ENCODE measurements around the gene TMEM123.
"Not testable (repeated sequence)": the region's sequence is repeated elsewhere in the genome, so short reads cannot be mapped to it uniquely, and the experiment has no call there.

Gene TMEM123

DNA sequence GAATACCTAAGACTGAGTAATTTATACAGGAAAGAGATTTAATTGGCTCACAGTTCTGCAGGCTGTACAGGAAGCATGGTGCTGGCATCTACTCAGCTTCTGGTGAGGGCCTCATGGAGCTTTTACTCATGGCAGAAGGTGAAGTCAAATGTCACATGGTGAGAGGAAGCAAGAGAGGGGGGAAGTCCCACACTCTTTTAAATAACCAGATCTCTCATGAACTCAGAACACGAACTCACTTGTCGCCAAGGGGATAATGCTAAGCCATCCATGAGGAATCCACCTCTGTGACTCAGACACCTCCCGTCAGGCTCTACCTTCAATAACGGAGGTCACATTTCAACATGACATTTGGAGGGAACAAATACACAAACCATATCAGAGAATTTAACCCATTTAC is 63.3 kb downstream of the TMEM123 start:
- no peak for DNase-seq

DNA sequence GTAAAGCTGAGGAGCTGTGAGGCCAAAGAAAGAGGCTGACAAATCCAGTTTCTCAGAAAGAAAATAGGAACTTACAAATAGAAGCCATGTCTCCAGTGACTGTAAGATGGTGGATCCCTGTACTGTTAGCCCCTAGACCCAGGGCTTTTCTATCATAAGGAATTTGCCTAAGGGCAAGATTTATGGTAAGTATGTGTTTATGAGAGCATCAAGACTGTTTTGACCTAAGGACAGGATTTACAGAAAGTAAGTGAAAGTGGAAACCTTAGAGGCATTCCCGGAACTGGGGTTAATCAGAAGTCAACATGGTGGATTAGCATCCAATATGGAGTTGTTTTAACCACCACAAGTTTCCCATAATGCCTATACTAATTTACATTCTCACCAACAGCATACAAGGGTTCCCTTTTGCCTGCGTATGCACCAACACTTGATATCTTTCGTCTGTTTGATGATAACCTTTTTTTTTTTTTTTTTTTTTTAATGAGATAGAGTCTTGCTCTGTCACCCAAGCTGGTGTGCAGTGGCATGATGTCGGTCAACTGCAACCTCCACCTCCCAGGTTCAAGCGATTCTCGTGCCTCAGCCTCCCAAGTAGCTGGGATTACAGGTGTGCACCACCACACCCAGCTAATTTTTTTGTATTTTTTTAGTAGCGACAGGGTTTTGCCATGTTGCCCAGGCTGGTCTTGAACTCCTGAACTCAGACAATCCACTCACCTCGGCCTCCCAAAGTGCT is 65.4 kb downstream of the TMEM123 start:
- DNase-seq: no peak

GRCh38 chr11:102386136-102386734 is 66.3 kb downstream of the TMEM123 start:
- no peak for DNase-seq

GRCh38 chr11:102385085-102386007 is 67.2 kb downstream of the TMEM123 start:
- DNase-seq: no peak

DNA sequence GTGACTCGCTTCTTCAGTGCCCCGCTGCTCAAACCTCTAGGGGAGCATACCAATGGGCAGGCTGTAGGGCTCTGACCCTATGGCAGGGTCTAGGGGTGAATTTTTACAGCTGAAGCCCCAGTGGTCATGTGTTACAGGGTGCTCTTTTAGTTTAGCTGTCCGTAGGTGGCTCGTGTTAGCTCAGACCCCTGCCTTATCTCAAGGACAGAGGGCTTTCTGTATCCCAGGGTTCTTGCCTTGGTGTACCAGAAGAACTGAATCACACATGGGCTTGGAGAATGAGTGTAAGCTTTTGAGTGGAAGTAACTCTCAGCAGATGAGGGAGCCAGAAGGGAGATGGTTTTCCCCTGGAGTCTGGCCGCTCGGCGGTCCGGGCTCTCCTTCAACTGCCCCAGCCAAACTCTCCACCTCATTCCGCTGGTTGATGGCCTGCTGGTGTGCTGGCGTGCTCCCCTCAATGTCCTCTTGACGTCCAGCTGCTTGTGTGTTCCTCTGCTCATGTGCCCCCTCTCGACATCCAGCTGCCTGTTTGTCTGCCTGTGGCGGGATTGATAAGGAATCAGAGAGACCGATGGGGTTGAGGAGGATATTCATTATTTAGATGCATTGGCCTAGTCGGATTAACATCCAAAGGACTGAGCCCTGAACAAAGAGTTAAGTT is 68.0 kb downstream of the TMEM123 start:
- DNase-seq: no peak

GRCh38 chr11:102383839-102384238 is 68.7 kb downstream of the TMEM123 start:
- no peak for DNase-seq

DNA sequence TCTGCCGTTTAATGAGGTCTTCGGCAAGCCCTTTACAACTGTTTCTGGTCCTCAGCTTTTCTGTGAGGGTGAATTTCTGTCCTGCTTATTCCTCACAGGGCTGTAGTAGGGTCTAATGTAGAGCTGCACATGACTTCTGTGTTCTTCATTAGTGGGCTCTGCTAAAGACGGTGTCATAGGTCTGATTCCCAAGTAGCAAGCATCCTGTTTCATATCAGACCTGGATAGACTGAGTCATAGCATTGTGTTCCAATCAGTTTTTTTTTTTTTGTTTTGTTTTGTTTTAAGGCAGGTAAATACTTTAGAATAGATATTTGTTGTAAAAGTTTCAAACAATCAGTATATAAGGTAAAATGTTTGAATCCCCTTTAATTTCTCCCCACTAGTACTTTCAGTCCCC is 70.2 kb downstream of the TMEM123 start:
- DNase-seq: no peak

GRCh38 chr11:102378818-102379217 is 73.7 kb downstream of the TMEM123 start:
- no peak for DNase-seq

GRCh38 chr11:102377891-102378290 is 74.7 kb downstream of the TMEM123 start:
- no peak for DNase-seq

- no peak for DNase-seq
Observed at GRCh38 chr11:102375720-102376399, 76.7 kb downstream of the TMEM123 start.

DNA sequence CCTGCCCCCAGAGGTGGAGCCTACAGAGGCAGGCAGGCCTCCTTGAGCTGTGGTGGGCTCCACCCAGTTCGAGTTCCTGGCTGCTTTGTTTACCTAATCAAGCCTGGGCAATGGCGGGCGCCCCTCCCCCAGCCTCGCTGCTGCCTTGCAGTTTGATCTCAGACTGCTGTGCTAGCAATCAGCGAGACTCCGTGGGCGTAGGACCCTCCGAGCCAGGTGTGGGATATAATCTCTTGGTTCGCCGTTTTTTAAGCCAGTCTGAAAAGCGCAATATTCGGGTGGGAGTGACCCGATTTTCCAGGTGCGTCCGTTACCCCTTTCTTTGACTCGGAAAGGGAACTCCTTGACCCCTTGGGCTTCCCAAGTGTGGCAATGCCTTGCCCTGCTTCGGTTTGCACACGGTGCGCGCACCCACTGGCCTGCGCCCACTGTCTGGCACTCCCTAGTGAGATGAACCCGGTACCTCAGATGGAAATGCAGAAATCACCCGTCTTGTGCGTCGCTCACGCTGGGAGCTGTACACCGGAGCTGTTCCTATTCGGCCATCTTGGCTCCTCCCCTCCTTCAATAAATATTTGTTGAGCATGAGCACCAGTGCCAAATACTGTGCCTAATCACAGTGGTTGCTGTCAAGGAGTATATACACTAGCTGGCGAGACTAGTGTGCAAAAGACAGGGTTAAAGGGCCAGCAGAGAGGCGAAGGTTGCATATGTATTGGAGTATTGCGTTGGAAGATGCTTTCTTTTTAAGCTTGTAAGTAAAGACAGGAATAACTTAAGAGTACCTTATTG is 77.7 kb downstream of the TMEM123 start:
- not testable (repeated sequence) for DNase-seq

DNA sequence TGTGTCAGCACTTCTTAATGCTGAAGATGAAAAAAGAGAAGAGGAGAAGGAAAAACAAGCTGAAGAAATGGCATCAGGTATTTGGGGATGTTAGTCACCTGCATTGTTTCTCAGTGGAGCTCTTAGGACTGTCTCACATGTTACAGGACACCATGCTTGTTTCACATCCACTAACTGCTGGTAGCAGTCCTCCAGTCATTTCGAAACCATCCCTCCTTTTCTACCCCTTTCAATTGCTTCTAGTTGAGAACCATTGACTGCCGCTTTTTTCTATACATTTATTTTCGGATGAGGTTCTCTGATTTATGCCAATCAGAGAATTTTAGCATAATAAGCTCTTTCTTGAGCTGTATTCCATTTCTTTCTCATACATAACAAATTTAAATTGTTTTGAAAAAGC is 84.1 kb downstream of the TMEM123 start:
- DNase-seq: no peak

DNA sequence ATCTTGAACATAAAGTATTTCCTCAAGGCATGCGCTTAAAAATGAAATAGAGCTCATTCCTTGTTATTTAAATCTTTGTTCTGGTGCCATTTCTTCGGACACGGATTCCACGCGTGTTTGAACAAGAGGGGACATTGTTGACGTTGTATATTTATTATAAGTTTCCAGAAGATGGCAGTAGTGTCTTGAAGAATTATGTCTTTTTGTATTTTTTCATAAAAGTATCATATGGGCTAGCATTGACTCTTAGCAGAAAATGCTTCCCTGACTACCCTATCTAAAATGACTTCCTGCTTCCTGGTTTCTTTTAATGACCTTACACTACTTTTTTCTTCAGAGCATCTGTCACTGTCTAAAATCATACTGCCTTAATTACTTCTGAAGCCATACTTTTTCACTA is 85.2 kb downstream of the TMEM123 start:
- no peak for DNase-seq

DNA sequence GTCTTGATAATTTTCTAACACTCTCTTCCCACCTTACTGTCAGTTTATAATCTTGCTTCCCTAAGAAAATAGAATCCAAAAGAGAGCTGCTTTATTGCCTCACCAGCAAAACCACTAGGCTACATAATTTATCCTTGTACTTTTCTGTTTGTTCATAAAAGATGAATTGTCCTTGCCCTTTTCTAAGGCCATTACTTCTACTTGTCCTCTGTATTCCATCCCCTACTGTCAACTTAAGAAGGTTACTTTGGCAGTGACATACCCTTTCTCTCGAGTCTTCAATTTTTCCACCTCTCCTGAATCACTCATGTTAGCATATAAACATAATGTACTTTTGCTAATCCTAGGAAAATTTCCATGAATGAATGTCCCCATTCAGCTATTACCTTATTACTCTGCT is 87.6 kb downstream of the TMEM123 start:
- no peak for DNase-seq

DNA sequence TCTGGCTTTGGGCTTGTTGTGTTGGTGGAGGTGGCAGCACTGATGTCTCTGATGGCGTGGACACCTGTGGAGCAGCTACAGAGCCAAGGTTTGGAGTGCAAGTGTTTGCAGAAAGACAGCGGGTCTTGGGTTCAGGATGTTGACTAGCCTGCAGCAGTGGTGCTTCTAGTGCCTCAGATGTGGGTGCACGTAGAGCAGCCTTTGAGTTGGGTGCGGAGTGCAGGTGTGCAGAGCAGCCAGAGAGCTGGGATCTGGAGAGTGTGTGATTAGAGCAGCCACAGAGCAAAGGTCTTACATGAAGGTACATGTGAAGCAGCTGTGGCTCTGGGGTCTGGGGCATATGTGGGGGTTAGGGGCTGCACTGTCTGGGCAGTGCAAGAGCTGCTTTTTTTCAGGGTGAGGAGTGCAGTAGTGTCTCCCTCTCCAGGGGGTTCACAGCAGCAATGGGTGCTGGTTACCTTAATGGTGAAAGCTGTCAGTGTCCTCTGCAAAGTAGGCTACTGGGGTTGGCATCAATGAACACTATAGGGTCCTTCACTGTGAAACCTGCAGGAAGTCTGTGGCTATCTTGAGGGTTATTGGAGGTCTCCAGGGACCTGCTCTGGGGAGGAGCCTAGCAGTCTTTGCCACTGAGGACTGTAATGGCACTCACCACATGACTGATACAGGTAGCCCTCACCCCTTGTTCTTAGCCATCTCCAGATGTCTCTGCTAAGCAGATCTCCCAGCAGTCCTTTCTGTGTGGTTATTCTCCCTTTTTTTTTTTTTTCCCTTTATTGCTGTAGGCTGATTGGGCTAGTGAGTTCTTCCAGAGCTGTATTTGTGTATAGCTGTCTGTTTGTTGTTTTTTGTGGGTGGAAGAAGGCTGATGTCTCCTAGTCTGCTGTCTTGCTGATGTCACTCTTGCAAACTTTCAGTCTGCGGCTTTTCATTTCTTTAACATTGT is 91.2 kb downstream of the TMEM123 start:
- no peak for DNase-seq

- DNase-seq: no peak
Observed at GRCh38 chr11:102360681-102361080, 91.9 kb downstream of the TMEM123 start.

DNA sequence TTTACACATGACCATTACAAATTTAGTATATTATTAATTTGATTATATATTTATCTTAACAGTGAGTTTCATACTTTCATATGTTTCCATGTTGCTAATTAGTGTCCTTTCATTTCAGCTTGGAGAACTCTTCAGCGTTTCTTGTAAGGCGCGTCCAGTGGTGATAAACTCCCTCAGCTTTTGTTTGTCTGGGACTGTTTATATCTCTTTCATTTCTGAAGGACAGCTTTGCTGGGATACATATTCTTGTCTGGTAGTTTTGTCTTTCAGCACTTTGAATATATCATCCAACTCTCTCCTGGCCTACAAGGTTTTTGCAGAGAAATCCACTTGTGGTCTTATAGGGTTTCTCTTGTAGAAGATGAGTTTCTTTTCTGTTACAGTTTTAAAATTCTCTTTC is 93.2 kb downstream of the TMEM123 start:
- DNase-seq: no peak

DNA sequence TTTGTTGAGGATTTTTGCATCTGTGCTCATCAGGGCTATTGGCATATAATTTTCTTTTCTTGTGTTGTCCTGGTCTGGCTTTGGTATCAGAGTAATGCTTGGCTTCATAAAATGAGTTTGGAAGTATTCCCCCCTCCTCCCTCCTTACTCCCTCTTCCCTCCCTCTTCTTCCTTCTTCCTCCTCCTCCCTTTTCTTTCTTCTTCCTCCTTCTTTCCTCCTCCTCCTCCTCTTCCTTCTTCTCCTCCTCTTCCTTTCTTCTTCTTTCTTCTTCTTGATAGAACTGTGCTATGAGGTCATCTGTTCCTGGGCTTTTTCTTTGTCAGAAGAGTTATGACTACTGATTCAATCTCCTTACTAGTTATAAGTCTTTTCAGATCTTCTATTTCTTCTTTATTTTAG is 95.4 kb downstream of the TMEM123 start:
- no peak for DNase-seq

DNA sequence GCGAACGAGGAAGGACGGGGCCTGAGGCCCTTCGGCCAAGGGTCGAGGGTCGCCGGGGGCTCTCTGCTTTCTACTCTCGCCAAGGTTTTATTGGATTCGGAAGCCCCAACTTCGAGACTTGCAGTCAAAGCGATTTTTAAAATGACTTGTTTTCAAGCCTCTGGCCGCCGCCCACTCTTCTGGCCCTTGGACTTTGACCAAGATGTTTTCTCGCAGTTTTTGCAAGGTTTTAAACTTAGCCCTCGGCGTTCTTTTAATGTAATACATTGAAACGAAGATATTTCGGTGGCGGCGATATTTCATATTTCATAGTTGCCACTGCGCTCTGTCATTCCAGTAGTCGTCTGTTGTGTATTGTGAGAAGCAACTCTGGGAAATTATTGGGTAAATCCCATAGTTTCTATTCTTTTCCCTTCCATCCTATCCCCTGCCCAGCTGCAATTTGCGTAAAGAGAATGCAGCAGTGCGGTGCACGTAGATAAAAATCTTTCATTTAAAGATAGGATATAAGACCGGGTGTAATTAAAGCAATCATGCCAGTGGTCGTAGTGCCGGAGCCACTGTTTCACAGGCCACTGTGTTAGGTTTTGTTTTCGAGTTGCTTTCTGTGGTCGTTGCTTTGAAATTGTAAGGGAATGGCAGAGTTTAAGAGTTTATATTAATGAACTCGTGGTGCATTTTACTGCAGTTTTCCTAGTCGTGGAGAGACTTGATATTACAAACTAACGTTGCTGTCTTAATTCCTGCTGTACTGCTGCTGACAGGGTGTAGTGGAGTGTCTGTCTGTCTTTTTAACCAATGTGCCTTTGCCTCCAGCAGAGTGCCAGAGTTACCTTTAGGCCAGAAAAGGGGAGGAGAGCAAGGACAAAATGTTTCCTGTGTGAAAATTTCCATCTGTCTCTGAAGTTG is 104.8 kb downstream of the TMEM123 start:
- DNase-seq: no peak

Data from T1000 (cell line).